Measurements from ENCODE around the gene SGF29. TPM values are rescaled to one million over a fixed set of nuclear protein-coding genes. Genes with fewer than 3 reads are reported as not detected.
"Not testable (repeated sequence)": the region's sequence is repeated elsewhere in the genome, so short reads cannot be mapped to it uniquely, and the experiment has no call there.

The SGF29 gene
- total and polyA plus RNA-seq, 10 donors, result 22.9 to 35.1 (median 27.5) TPM

- WGBS, 5 donors, result 83 to 91% (median 86%) methylated on average over 7 of the region's 7 CpGs
- TF ChIP-seq POLR2AphosphoS5 (IDR thresholded peaks at IDR 0.05) (no peak), POLR2A (IDR thresholded peaks at IDR 0.05) (no peak)
- TF ChIP-seq, protein P1, sequence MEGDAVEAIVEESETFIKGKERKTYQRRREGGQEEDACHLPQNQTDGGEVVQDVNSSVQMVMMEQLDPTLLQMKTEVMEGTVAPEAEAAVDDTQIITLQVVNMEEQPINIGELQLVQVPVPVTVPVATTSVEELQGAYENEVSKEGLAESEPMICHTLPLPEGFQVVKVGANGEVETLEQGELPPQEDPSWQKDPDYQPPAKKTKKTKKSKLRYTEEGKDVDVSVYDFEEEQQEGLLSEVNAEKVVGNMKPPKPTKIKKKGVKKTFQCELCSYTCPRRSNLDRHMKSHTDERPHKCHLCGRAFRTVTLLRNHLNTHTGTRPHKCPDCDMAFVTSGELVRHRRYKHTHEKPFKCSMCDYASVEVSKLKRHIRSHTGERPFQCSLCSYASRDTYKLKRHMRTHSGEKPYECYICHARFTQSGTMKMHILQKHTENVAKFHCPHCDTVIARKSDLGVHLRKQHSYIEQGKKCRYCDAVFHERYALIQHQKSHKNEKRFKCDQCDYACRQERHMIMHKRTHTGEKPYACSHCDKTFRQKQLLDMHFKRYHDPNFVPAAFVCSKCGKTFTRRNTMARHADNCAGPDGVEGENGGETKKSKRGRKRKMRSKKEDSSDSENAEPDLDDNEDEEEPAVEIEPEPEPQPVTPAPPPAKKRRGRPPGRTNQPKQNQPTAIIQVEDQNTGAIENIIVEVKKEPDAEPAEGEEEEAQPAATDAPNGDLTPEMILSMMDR (IDR thresholded peaks at IDR 0.05 in 8 of 11, conservative IDR thresholded peaks at IDR 0.05 in 3 of 11), result no peak
- DNase-seq, result no peak
- Histone ChIP-seq H3K4me3 (no peak overlapping the region), H3K9me3 (no peaks in the 10 kb centered on the region), H3K36me3 (peaks cover 0 to 6% (median 0%) of the 10 kb centered on the region in 6 donors), H3K27ac (no peak overlapping the region), H3K4me1 (peaks cover 0 to 47% (median 20%) of the 10 kb centered on the region in 6 donors), H3K27me3 (replicated peaks in 1 of 7) (peaks cover 0 to 23% (median 0%) of the 10 kb centered on the region in 7 donors)
- intact Hi-C loops (cut with DNase I; ENCODE audit: low total_unique reads), result no loop called here
Observed at GRCh38 chr16:28621481-28622155, 67.9 kb downstream of the SGF29 start.

DNA sequence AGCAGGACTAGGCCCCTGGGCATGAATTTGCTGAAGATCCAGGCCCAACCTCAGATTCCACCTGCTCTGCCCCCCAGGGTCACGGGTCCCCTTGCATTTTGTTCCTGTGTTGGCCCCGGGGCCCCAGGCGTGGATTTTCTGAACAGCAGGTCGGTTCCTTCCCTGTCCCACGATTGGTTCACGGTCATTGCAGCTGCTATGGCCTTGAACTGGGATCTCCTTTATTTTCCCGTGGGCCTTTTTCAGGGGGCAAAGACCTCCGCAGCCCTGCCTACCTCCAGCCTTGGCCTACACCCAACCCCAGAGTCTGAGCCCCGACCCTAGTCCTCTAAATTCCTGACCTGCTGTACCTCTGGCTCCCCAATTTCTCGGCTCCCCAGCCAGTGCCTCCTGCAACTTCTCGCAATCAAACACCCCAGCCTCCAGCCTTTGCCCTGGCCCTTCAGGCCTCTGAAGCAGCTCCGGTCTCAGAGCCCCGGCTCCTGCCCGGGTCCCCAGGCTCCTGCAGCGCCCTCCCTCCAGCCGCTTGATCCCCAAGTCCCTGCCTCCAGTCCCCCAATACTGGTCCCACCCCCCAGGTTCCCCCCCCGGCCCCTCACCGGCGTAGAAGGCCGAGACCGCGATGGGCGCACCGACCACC, 68.9 kb downstream of the SGF29 start:
- Histone ChIP-seq H3K4me3 (peak overlapping the region; percentile 31 to 83 (median 56)), H3K27ac (peak overlapping the region in 4 of 8 donors; percentile 28 to 53 (median 40)), H3K4me1 (peaks cover 0 to 38% (median 17%) of the 10 kb centered on the region in 6 donors), H3K27me3 (replicated peaks in 1 of 7) (peaks cover 0 to 23% (median 0%) of the 10 kb centered on the region in 7 donors)
- H3K9me3 ChIP-seq; intact Hi-C loops (cut with DNase I; ENCODE audit: low total_unique reads); DNase-seq; H3K36me3 ChIP-seq: not testable (repeated sequence)
- 30 to 54% (median 40%) methylated on average over 17 to 24 of the region's 24 CpGs for WGBS, 5 donors

GRCh38 chr16:28623172-28623711, 69.5 kb downstream of the SGF29 start:
- TF ChIP-seq, protein P1 (IDR thresholded peaks at IDR 0.05 in 8 of 11, conservative IDR thresholded peaks at IDR 0.05 in 3 of 11), result no peak
- TF ChIP-seq POLR2AphosphoS5 (IDR thresholded peaks at IDR 0.05), result peak; percentile 25 to 71 (median 66)
- no peak for TF ChIP-seq POLR2A (IDR thresholded peaks at IDR 0.05)
- peaks cover 0 to 32% (median 15%) of the 10 kb centered on the region in 6 donors for H3K4me1 ChIP-seq
- peak overlapping the region in 4 of 8 donors; percentile 28 to 53 (median 40) for H3K27ac ChIP-seq
- intact Hi-C loops (cut with DNase I; ENCODE audit: low total_unique reads), result no loop called here
- peak overlapping the region; percentile 31 to 83 (median 56) for H3K4me3 ChIP-seq
- H3K36me3 ChIP-seq, result peaks cover 0 to 6% (median 0%) of the 10 kb centered on the region in 6 donors
- WGBS, 5 donors, result 1 to 2% (median 1%) methylated on average over 37 to 68 of the region's 68 CpGs
- peak; percentile 89 for DNase-seq
- peaks cover 0 to 23% (median 0%) of the 10 kb centered on the region in 7 donors for H3K27me3 ChIP-seq (replicated peaks in 1 of 7)
- H3K9me3 ChIP-seq, result no peaks in the 10 kb centered on the region

GRCh38 chr16:28630905-28631304, 77.2 kb downstream of the SGF29 start:
- intact Hi-C loops (cut with DNase I; ENCODE audit: low total_unique reads); H3K4me3 ChIP-seq; H3K27me3 ChIP-seq (replicated peaks in 1 of 7); H3K9me3 ChIP-seq; DNase-seq; H3K36me3 ChIP-seq; H3K27ac ChIP-seq; H3K4me1 ChIP-seq: not testable (repeated sequence)
- WGBS, 5 donors, result 76 to 84% (median 81%) methylated on average over 4 to 5 of the region's 5 CpGs

DNA sequence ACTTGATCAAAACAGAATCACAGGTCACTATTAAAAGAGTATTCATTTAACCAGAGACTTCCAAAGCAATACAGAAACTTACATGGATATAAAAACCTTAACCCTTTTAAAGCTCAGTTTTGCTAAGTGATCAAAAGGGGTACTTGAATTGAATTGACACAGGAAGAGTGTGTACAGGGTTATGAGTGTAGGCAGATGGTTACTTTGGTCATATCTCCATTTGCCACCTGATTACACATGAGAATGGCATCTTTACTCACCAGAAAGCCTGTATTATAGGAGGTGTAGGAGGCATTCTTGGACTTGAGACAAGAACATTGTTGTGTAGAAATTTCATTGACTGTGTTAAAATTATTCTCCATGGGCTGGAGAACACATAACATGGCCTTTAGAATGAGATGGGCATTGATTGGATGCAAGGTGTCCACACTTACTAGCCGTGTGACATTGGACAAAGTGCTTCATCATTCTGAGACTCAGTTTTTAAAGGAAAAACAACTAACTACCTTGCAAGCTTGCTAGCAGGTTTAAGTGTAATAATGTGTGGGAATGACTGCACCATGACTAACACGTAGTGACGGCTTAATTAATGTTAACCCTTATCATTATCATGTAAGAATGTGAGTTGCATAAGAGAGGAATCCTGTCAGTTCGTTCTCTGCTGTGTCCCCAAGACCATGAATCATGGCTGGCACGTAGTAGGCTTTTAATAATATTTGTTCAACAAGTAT, 82.5 kb downstream of the SGF29 start:
- H3K4me1 ChIP-seq; H3K27me3 ChIP-seq (replicated peaks in 1 of 7); DNase-seq; H3K36me3 ChIP-seq; H3K9me3 ChIP-seq; H3K27ac ChIP-seq; H3K4me3 ChIP-seq; intact Hi-C loops (cut with DNase I; ENCODE audit: low total_unique reads): not testable (repeated sequence)
- WGBS, 5 donors, result 64 to 86% (median 78%) methylated on average over 5 of the region's 5 CpGs

GRCh38 chr16:28637765-28638164, 84.0 kb downstream of the SGF29 start, which contains the start of gene NPIPB8:
TSS of gene NPIPB8 (plus strand) at chr16:28638065. CDS start at chr16:28638361, 296 bp downstream.
- H3K4me3 ChIP-seq; H3K27ac ChIP-seq; DNase-seq; H3K4me1 ChIP-seq; intact Hi-C loops (cut with DNase I; ENCODE audit: low total_unique reads); H3K36me3 ChIP-seq; H3K9me3 ChIP-seq; H3K27me3 ChIP-seq (replicated peaks in 1 of 7): not testable (repeated sequence)
- WGBS, 5 donors, result 44 to 91% methylated on average over 1 of the region's 1 CpG; no CpG with 5 or more reads in 3 of the 5 donors

DNA sequence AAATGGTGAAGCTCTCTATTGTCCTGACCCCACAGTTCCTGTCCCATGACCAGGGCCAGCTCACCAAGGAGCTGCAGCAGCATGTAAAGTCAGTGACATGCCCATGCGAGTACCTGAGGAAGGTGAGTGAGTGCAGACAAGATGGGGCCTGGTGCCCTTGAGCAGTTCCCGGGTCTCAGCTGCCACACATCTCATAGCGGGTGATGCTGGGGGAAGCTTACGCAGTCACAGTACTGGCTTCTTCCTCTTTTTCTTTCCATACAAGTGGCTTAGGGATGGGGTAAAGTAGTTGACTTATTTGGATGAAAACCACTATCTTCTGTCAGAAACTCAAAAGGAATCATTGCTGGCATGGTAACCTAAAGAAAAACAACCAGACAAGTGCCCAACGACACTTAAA, 84.6 kb downstream of the SGF29 start:
- H3K36me3 ChIP-seq; H3K4me3 ChIP-seq; H3K27me3 ChIP-seq (replicated peaks in 1 of 7); intact Hi-C loops (cut with DNase I; ENCODE audit: low total_unique reads); H3K9me3 ChIP-seq; DNase-seq; H3K4me1 ChIP-seq; H3K27ac ChIP-seq: not testable (repeated sequence)
- WGBS, 5 donors, result 39 to 100% (median 57%) methylated on average over 1 to 5 of the region's 5 CpGs

DNA sequence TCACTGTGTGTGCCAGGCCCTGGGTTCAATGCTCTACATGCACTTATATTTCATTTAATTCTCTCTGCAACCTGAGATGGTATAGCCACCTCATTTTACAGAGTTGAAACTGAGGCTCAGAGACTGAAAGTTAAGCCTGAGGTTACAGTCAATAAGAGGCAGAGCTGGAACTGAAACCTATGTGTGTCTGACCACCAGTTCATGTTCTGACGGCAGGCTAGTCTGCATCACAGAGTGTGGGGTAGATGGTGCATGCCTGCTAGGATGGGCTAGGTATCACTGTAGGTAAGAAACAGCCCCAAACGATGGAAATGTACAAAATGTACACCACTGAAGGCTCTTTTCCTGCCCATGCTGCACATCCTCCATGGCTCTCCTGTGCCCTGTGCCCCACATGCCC, 86.2 kb downstream of the SGF29 start:
- intact Hi-C loops (cut with DNase I; ENCODE audit: low total_unique reads); H3K4me1 ChIP-seq; H3K9me3 ChIP-seq; DNase-seq; H3K27ac ChIP-seq; H3K4me3 ChIP-seq; H3K36me3 ChIP-seq; H3K27me3 ChIP-seq (replicated peaks in 1 of 7): not testable (repeated sequence)
- 35 to 69% (median 52%) methylated on average over 1 to 2 of the region's 2 CpGs for WGBS, 5 donors

Measured in spleen (tissue), 11 donors.